HG02973 (cell line): ENCODE measurements around the gene TRIM3.
A peak's percentile ranks its signal among the peaks of the same experiment; 100 is the strongest.
"Not testable (repeated sequence)": the region's sequence is repeated elsewhere in the genome, so short reads cannot be mapped to it uniquely, and the experiment has no call there.

Source experiments
- ATAC-seq: cut with Tn5 transposase; IDR thresholded peaks from one replicate; pipeline ENCODE4 v1.9.1; 2021; ENCODE audit warnings: moderate library complexity; ENCODE audit not compliant: unreplicated experiment

TRIM3 gene

GRCh38 chr11:6473451-6474412 is at the start of gene TRIM3:
Gene TRIM3, minus strand, starts transcription at chr11:6473941. Its CDS starts 8,246 bp downstream, at chr11:6465695.
- peak; percentile 46 for ATAC-seq

GRCh38 chr11:6523253-6523652 is 49.5 kb upstream of the TRIM3 start:
- ATAC-seq, result no peak

GRCh38 chr11:6521946-6522345 is 48.2 kb upstream of the TRIM3 start:
- not testable (repeated sequence) for ATAC-seq

GRCh38 chr11:6520265-6520664 is 46.5 kb upstream of the TRIM3 start:
- ATAC-seq, result no peak

- no peak for ATAC-seq
Measured at GRCh38 chr11:6516865-6517264, 43.1 kb upstream of the TRIM3 start.

- no peak for ATAC-seq
Measured at GRCh38 chr11:6505577-6506240, 32.0 kb upstream of the TRIM3 start.

GRCh38 chr11:6504166-6504565 is 30.4 kb upstream of the TRIM3 start:
- no peak for ATAC-seq

- no peak for ATAC-seq
Measured at GRCh38 chr11:6502382-6502781, 28.6 kb upstream of the TRIM3 start.

- ATAC-seq, result no peak
Measured at GRCh38 chr11:6498544-6498943, 24.8 kb upstream of the TRIM3 start.

GRCh38 chr11:6498121-6498520 is 24.4 kb upstream of the TRIM3 start:
- ATAC-seq, result no peak

GRCh38 chr11:6497069-6497839 is 23.5 kb upstream of the TRIM3 start, which contains the start of gene DNHD1:
Gene DNHD1, plus strand, starts transcription at chr11:6497280. Its CDS starts 936 bp downstream, at chr11:6498216.
- ATAC-seq, result no peak

GRCh38 chr11:6489306-6489705 is 15.6 kb upstream of the TRIM3 start:
- no peak for ATAC-seq

- no peak for ATAC-seq
Measured at GRCh38 chr11:6488821-6489220, 15.1 kb upstream of the TRIM3 start.

- ATAC-seq, result no peak
Measured at GRCh38 chr11:6488342-6488741, 14.6 kb upstream of the TRIM3 start.

GRCh38 chr11:6486938-6487337 is 13.2 kb upstream of the TRIM3 start:
- no peak for ATAC-seq

- ATAC-seq, result no peak
Measured at GRCh38 chr11:6486256-6486655, 12.5 kb upstream of the TRIM3 start.

- ATAC-seq, result no peak
Measured at GRCh38 chr11:6485661-6486060, 11.9 kb upstream of the TRIM3 start.

- ATAC-seq, result no peak
Measured at GRCh38 chr11:6483015-6483414, 9.3 kb upstream of the TRIM3 start.

GRCh38 chr11:6482441-6482840 is 8.7 kb upstream of the TRIM3 start:
- ATAC-seq, result no peak

GRCh38 chr11:6481924-6482275 is 8.2 kb upstream of the TRIM3 start:
- ATAC-seq, result peak; percentile 7
